H9 (cell line): ENCODE results near the gene ARF1. TPM values are rescaled to one million over a fixed set of nuclear protein-coding genes. Genes with fewer than 3 reads are reported as not detected.

Experiments
- DNase-seq: peaks from one replicate; pipeline ENCODE4 v3.0.0-alpha.2; 2017
- H2AFZ ChIP-seq: one replicate; pipeline ENCODE4 v1.6.1; 2013; ENCODE audit warnings: mild to moderate bottlenecking, low read length, control low read depth, moderate library complexity
- H2AK5ac ChIP-seq: 2 replicates; pipeline ENCODE4 v1.6.1; 2013; ENCODE audit warnings: low read length, control low read depth, mixed read lengths; ENCODE audit not compliant: insufficient read length
- H2BK120ac ChIP-seq: one replicate; pipeline ENCODE4 v1.6.1; 2013; ENCODE audit warnings: low read depth, mild to moderate bottlenecking, low read length, control low read depth, inconsistent platforms; ENCODE audit not compliant: poor library complexity, severe bottlenecking
- H2BK12ac ChIP-seq: 2 replicates; pipeline ENCODE4 v1.6.1; 2013; ENCODE audit warnings: low read length, control low read depth, mixed read lengths, low read depth; ENCODE audit not compliant: insufficient read length
- H2BK15ac ChIP-seq: 2 replicates; pipeline ENCODE4 v1.6.1; 2013; ENCODE audit warnings: low read depth, low read length, control low read depth
- H2BK20ac ChIP-seq: one replicate; pipeline ENCODE4 v1.6.1; 2013; ENCODE audit warnings: low read depth, mild to moderate bottlenecking, low read length, control low read depth, inconsistent platforms; ENCODE audit not compliant: poor library complexity, severe bottlenecking
- H2BK5ac ChIP-seq: 2 replicates; pipeline ENCODE4 v1.6.1; 2013; ENCODE audit warnings: low read length, control low read depth, mixed read lengths; ENCODE audit not compliant: insufficient read length
- H3K14ac ChIP-seq: 2 replicates; pipeline ENCODE4 v1.6.1; 2013; ENCODE audit warnings: low read length, control low read depth; ENCODE audit not compliant: insufficient read depth
- H3K18ac ChIP-seq: 2 replicates; pipeline ENCODE4 v1.6.1; 2013; ENCODE audit warnings: low read depth, mild to moderate bottlenecking, mixed read lengths, low read length, control low read depth; ENCODE audit not compliant: insufficient read length
- H3K23ac ChIP-seq: 2 replicates; pipeline ENCODE4 v1.6.1; 2013; ENCODE audit warnings: low read length, control low read depth, mixed read lengths, low read depth; ENCODE audit not compliant: insufficient read length
- H3K23me2 ChIP-seq: 2 replicates; pipeline ENCODE4 v1.6.1; 2013; ENCODE audit warnings: low read depth, mild to moderate bottlenecking, mixed read lengths, low read length, control low read depth; ENCODE audit not compliant: insufficient read length, poor library complexity, severe bottlenecking
- H3K27ac ChIP-seq: 2 replicates; pipeline ENCODE4 v1.5.1; 2013; ENCODE audit warnings: low read length, control low read depth, mixed read lengths, low read depth; ENCODE audit not compliant: insufficient read length
- H3K27me3 ChIP-seq: 2 replicates; pipeline ENCODE4 v1.6.1; 2013; ENCODE audit warnings: low read length, control low read depth, inconsistent platforms; ENCODE audit not compliant: insufficient read depth
- H3K4ac ChIP-seq: 2 replicates; pipeline ENCODE4 v1.6.1; 2013; ENCODE audit warnings: low read depth, mild to moderate bottlenecking, control low read depth, inconsistent platforms, low read length, moderate library complexity
- H3K4me1 ChIP-seq: 2 replicates; pipeline ENCODE4 v1.6.1; 2013; ENCODE audit warnings: low read length, control low read depth, inconsistent platforms; ENCODE audit not compliant: insufficient read depth
- H3K4me2 ChIP-seq: 2 replicates; pipeline ENCODE4 v1.6.1; 2013; ENCODE audit warnings: low read length, control low read depth, mixed read lengths; ENCODE audit not compliant: insufficient read length, insufficient read depth
- H3K56ac ChIP-seq: 2 replicates; pipeline ENCODE4 v1.6.1; 2013; ENCODE audit warnings: low read depth, mild to moderate bottlenecking, mixed read lengths, low read length, control low read depth; ENCODE audit not compliant: insufficient read length
- H3K79me1 ChIP-seq: 2 replicates; pipeline ENCODE4 v1.6.1; 2013; ENCODE audit warnings: low read depth, mild to moderate bottlenecking, moderate library complexity, low read length, control low read depth, inconsistent platforms; ENCODE audit not compliant: insufficient read depth, poor library complexity, severe bottlenecking
- H3K79me2 ChIP-seq: 2 replicates; pipeline ENCODE4 v1.6.1; 2013; ENCODE audit warnings: low read length, control low read depth, inconsistent platforms; ENCODE audit not compliant: insufficient read depth
- H3K9ac ChIP-seq: 2 replicates; pipeline ENCODE4 v1.6.1; 2013; ENCODE audit warnings: low read length, control low read depth, mixed read lengths; ENCODE audit not compliant: insufficient read length; ENCODE audit errors: extremely low read depth
- H3K9me3 ChIP-seq: one replicate; pipeline ENCODE4 v1.6.1; 2013; ENCODE audit warnings: low read depth, low read length, inconsistent platforms; ENCODE audit not compliant: control insufficient read depth
- H3T11ph ChIP-seq: one replicate; pipeline ENCODE4 v1.6.1; 2013; ENCODE audit warnings: mild to moderate bottlenecking, low read length, control low read depth, inconsistent platforms
- H4K20me1 ChIP-seq: one replicate; pipeline ENCODE4 v1.6.1; 2013; ENCODE audit not compliant: control insufficient read depth, insufficient read length, insufficient read depth
- H4K5ac ChIP-seq: 2 replicates; pipeline ENCODE4 v1.6.1; 2013; ENCODE audit warnings: low read depth, mild to moderate bottlenecking, mixed read lengths, low read length, control low read depth; ENCODE audit not compliant: insufficient read length
- H4K8ac ChIP-seq: replicated peaks from 2 replicates; pipeline ENCODE4 v1.6.1; 2013; ENCODE audit warnings: low read length, control low read depth, mixed read lengths, low read depth; ENCODE audit not compliant: insufficient read length
- H4K91ac ChIP-seq: 2 replicates; pipeline ENCODE4 v1.6.1; 2013; ENCODE audit warnings: low read depth, mild to moderate bottlenecking, moderate library complexity, mixed read lengths, low read length, control low read depth; ENCODE audit not compliant: insufficient read length
- H3K27ac Mint-ChIP-seq, 3 experiments: 2 replicates in 2 of 3; 3 replicates in 1 of 3; pipeline ENCODE4 v1.8.0; 2020 to 2021; ENCODE audit warnings: mixed read lengths in 3 of 3, mild to moderate bottlenecking in 1 of 3, moderate library complexity in 1 of 3
- H3K27me3 Mint-ChIP-seq: 2 replicates; pipeline ENCODE4 v1.8.0; 2021; ENCODE audit warnings: low read depth, mild to moderate bottlenecking, moderate library complexity, mixed read lengths
- H3K36me3 Mint-ChIP-seq, 3 experiments: 2 replicates in 2 of 3; 3 replicates in 1 of 3; pipeline ENCODE4 v1.8.0; 2020 to 2021; ENCODE audit warnings: low read depth in 3 of 3, mixed read lengths in 3 of 3; ENCODE audit not compliant: insufficient read depth in 1 of 3
- H3K4me1 Mint-ChIP-seq, 2 experiments: 2 replicates each; pipeline ENCODE4 v1.8.0; 2020; ENCODE audit warnings: mixed read lengths in 2 of 2
- H3K4me3 Mint-ChIP-seq, 2 experiments: 2 replicates in 1 of 2; 3 replicates in 1 of 2; pipeline ENCODE4 v1.8.0; 2020 to 2021; ENCODE audit warnings: mild to moderate bottlenecking in 2 of 2, mixed read lengths in 2 of 2, moderate library complexity in 1 of 2
- H3K9me3 Mint-ChIP-seq, 2 experiments: 2 replicates in 1 of 2; 3 replicates in 1 of 2; pipeline ENCODE4 v1.8.0; 2020; ENCODE audit warnings: mild to moderate bottlenecking in 2 of 2, mixed read lengths in 2 of 2, moderate library complexity in 1 of 2
- WGBS: extraction: QIAGEN DNeasy Blood & Tissue Kit; methylation state at CpG from one replicate; pipeline ENCODE4 v1.1.7; 2013; ENCODE audit warnings: missing lambda C conversion rate, low lambda C conversion rate, mixed read lengths; ENCODE audit not compliant: insufficient read length; ENCODE audit errors: extremely low coverage; 5-methylcytosine and 5-hydroxymethylcytosine counted together
- total RNA-seq: library from RNA; stranded (reverse); gene quantifications from 2 replicates; pipeline ENCODE4 v1.2.1, GENCODE V29; 2021
- TF ChIP-seq, protein P1 (sequence below): fragments of 200-600 bp; sonication (generic); conservative IDR thresholded peaks from 3 replicates; pipeline ENCODE4 v1.8.0; 2021; ENCODE audit warnings: antibody characterized with exemption, mild to moderate bottlenecking

The ARF1 gene
- total RNA-seq, 1 experiment from 2014 or later, result 258 TPM

DNA sequence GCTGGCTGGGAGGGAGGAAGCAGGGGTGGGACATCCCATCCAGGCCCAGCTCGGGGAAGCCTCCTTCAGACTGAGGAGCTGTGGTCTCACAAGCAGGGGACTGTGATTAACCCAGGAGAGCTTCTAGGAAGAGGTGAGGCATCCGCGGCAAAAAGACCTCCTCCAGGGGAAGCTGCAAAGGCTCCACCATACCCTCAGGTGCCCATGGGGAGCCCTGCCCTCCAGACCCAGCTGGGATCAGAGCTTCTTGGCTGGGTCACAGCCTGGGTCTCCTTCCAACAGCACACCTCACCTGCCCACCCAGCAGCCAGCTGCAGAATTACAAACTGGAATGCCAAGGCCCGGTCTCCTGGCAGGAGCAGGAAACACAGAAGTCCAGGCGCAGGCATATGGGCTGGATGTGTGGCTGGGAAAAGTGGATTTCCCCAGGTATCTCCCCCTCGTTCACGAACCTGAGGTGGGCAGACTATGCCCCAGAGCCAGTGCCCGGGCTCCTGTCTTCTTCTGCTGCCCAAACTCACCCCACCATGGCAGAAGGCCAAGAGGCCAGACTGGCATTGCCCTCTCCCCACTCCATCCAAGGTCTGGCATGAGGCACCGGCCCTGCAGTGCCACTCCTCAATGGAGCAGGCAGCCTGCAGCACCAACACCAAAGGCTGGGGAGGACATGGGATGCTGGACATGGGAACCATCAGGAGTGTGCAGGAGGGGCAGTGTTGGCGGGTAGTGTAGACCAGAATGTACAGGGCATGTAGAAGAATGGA, 15.4 kb upstream of the ARF1 start:
- no peak overlapping the region for H3K9ac ChIP-seq
- H2BK15ac ChIP-seq, result no peak overlapping the region
- Mint-ChIP-seq H3K36me3 (no peaks in the 10 kb centered on the region), H3K27me3 (peaks cover 75% of the 10 kb centered on the region), H3K4me3 (no peak overlapping the region), H3K27ac (no peak overlapping the region), H3K9me3 (no peaks in the 10 kb centered on the region; a peak in 1 of 5 replicates), H3K4me1 (peaks cover 0 to 2% of the 10 kb centered on the region in 2 experiments; a peak in 1 of 4 replicates)
- H2BK5ac ChIP-seq, result no peak overlapping the region
- H2BK20ac ChIP-seq, result no peak overlapping the region
- no peak overlapping the region for H4K8ac ChIP-seq
- no peaks in the 10 kb centered on the region for H4K20me1 ChIP-seq
- H3K27me3 ChIP-seq, result peaks cover 54% of the 10 kb centered on the region; the same call in 1 of the 2 replicates
- no peak overlapping the region for H3K4me2 ChIP-seq
- no peak for DNase-seq
- no peaks in the 10 kb centered on the region for H3K4me1 ChIP-seq
- no peak overlapping the region for H4K5ac ChIP-seq
- WGBS, result no CpG with 5 or more reads among the region's 10 CpGs
- no peak overlapping the region for H4K91ac ChIP-seq
- no peak overlapping the region for H3K27ac ChIP-seq
- TF ChIP-seq, protein P1, sequence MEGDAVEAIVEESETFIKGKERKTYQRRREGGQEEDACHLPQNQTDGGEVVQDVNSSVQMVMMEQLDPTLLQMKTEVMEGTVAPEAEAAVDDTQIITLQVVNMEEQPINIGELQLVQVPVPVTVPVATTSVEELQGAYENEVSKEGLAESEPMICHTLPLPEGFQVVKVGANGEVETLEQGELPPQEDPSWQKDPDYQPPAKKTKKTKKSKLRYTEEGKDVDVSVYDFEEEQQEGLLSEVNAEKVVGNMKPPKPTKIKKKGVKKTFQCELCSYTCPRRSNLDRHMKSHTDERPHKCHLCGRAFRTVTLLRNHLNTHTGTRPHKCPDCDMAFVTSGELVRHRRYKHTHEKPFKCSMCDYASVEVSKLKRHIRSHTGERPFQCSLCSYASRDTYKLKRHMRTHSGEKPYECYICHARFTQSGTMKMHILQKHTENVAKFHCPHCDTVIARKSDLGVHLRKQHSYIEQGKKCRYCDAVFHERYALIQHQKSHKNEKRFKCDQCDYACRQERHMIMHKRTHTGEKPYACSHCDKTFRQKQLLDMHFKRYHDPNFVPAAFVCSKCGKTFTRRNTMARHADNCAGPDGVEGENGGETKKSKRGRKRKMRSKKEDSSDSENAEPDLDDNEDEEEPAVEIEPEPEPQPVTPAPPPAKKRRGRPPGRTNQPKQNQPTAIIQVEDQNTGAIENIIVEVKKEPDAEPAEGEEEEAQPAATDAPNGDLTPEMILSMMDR, result no peak
- H3T11ph ChIP-seq, result no peak overlapping the region
- no peak overlapping the region for H3K23ac ChIP-seq
- no peak overlapping the region for H2AFZ ChIP-seq
- no peak overlapping the region for H3K56ac ChIP-seq
- no peaks in the 10 kb centered on the region for H3K23me2 ChIP-seq
- H2BK12ac ChIP-seq, result no peak overlapping the region
- no peaks in the 10 kb centered on the region for H3K9me3 ChIP-seq
- no peak overlapping the region for H2AK5ac ChIP-seq
- no peak overlapping the region for H3K4ac ChIP-seq
- no peak overlapping the region; the same call in 1 of the 2 replicates for H3K14ac ChIP-seq
- H3K79me2 ChIP-seq, result no peaks in the 10 kb centered on the region
- no peak overlapping the region for H3K18ac ChIP-seq
- H2BK120ac ChIP-seq, result no peak overlapping the region
- no peaks in the 10 kb centered on the region for H3K79me1 ChIP-seq
